Measurements from ENCODE around the gene MFAP3. TPM values are rescaled to one million over a fixed set of nuclear protein-coding genes. Genes with fewer than 3 reads are reported as not detected.
A peak's percentile ranks its signal among the peaks of the same experiment; 100 is the strongest.
"Not testable (repeated sequence)": the region's sequence is repeated elsewhere in the genome, so short reads cannot be mapped to it uniquely, and the experiment has no call there.

MFAP3 gene
- total RNA-seq = 10 to 100 TPM; 23.5 to 25.5 TPM

DNA sequence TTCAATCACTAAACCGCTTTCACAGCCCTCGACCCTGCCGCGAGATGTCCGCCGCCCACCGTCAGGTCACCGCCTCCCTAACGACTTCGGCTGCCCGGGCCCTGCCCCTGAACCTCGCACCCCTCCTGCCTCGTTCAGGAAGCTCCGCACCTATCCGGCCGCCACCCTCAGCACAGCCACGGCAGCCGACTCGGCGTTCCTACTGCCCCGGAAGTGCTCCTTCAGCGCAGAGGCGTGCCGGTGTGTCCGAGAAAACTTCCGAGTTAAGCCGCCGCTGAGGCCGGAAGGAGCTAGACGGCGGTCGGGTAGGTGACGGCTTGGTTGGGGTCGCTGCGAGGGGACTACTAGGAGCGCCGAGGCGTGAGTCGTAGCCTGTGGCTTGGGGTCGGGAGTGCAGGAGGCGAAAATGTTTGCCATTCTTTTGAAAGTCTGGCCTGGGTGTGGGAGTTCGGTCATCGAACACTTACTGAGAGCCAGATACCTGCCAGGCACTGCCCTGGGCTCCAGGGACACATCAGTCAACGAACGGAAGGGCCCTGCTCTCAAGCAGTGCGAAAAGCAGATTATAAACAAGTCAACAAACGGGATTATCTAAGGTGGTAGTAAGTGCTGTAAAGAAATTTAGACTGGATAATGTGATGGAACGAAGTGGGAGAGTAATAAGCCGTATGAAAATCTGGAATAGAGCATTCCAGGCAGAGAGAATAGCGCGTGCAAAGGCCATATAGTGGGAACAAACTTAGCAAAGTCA lies at the start of gene MFAP3, which contains the start of gene FAM114A2:
TSS of gene MFAP3 (plus strand) at position 261 of the 751 bp plus-strand sequence. CDS start 10,756 bp downstream, outside the sequence.
TSS of gene FAM114A2 (minus strand) at position 204 of the 751 bp plus-strand sequence. CDS start 3,957 bp downstream, outside the sequence.
- POLR2A ChIA-PET = interaction anchor here (0.7 to 3.6 kb wide), 24 partner anchors 11 to 791 kb away, joined by 3 to 36 read pairs (median 6); partner anchors contain the start of genes GALNT10 and SAP30L
- Mint-ChIP-seq H3K36me3 (ENCODE audit: low read depth) (peaks cover 15% of the 10 kb centered on the region), H3K4me3 (peak within 1 kb of the TSS; percentile 99), H3K27me3 (no peaks in the 10 kb centered on the region), H3K4me1 (peaks cover 49% of the 10 kb centered on the region), H3K27ac (peak within 1 kb of the TSS; percentile 96), H3K9me3 (no peaks in the 10 kb centered on the region)
- CTCF ChIA-PET = interaction anchor here (0.8 to 5.0 kb wide), 9 partner anchors 20 to 183 kb away, joined by 3 to 38 read pairs (median 7); partner anchors contain the start of gene GALNT10
- DNase-seq = peak; percentile 92

DNA sequence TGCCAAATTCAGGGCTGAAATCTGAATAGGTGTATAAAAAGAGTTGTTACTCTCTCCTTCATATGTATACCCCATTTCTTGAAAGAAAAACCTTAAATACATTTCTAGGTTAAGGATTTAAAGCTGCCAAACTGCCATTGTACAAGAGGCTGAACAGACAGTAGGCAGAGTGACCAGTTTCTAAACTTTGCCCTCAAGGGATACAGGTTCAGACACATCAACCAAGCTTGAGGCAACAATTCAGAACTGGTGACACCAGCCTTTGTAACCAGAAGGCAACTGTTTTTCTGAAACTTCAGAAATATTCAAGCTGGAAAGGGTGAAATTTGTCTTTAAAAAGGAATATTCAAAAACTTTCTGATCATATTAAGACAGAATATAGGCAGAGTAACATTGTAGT lies 47.6 kb upstream of the MFAP3 start:
- no peak overlapping the region for H3K27ac Mint-ChIP-seq
- H3K27me3 Mint-ChIP-seq = no peaks in the 10 kb centered on the region
- H3K4me3 Mint-ChIP-seq = no peak overlapping the region
- no peaks in the 10 kb centered on the region for H3K4me1 Mint-ChIP-seq
- ChIA-PET CTCF (no interaction called here), POLR2A (interaction anchor here (2.2 kb wide), 1 partner anchor 48 kb away, joined by 5 read pairs; the partner anchor contains the start of genes FAM114A2 and MFAP3)
- peaks cover 10% of the 10 kb centered on the region for H3K36me3 Mint-ChIP-seq (ENCODE audit: low read depth)
- no peaks in the 10 kb centered on the region for H3K9me3 Mint-ChIP-seq
- no peak for DNase-seq

- Mint-ChIP-seq H3K36me3 (ENCODE audit: low read depth) (peaks cover 20% of the 10 kb centered on the region), H3K27me3 (no peaks in the 10 kb centered on the region), H3K4me1 (no peaks in the 10 kb centered on the region), H3K9me3 (no peaks in the 10 kb centered on the region), H3K27ac (no peak overlapping the region), H3K4me3 (no peak overlapping the region)
- no peak for DNase-seq
- CTCF ChIA-PET = no interaction called here
- POLR2A ChIA-PET = no interaction called here
These were observed 40.8 kb upstream of the MFAP3 start for GRCh38 chr5:153998010-153998409.

DNA sequence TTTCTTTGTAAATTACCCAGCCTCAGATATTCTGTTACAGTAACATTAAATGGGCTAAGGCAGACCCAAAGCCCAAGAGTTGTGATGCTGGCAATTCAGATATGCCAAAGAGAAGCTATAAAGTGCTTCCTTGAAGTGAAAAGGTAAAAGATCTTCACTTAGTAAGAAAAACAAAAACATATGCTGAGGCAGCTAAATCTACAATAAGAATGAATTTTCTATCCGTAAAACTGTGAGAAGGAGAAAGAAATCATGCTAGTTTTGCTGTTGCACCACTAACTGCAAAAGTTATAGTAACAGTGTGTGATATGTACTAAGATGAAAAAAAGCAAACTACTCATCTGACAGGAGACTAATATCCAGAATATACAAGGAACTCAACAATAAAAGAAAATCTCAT lies 40.0 kb upstream of the MFAP3 start:
- DNase-seq = no peak
- ChIA-PET CTCF (no interaction called here), POLR2A (no interaction called here)
- Mint-ChIP-seq H3K27ac (no peak overlapping the region), H3K36me3 (ENCODE audit: low read depth) (peaks cover 20% of the 10 kb centered on the region), H3K27me3 (no peaks in the 10 kb centered on the region), H3K4me3 (no peak overlapping the region), H3K9me3 (no peaks in the 10 kb centered on the region), H3K4me1 (no peaks in the 10 kb centered on the region)

GRCh38 chr5:153999995-154000394 lies 38.8 kb upstream of the MFAP3 start:
- Mint-ChIP-seq H3K36me3 (ENCODE audit: low read depth) (peaks cover 20% of the 10 kb centered on the region), H3K27me3 (no peaks in the 10 kb centered on the region), H3K9me3 (no peaks in the 10 kb centered on the region), H3K27ac (no peak overlapping the region), H3K4me3 (no peak overlapping the region), H3K4me1 (no peaks in the 10 kb centered on the region)
- ChIA-PET POLR2A (no interaction called here), CTCF (no interaction called here)
- DNase-seq = no peak

DNA sequence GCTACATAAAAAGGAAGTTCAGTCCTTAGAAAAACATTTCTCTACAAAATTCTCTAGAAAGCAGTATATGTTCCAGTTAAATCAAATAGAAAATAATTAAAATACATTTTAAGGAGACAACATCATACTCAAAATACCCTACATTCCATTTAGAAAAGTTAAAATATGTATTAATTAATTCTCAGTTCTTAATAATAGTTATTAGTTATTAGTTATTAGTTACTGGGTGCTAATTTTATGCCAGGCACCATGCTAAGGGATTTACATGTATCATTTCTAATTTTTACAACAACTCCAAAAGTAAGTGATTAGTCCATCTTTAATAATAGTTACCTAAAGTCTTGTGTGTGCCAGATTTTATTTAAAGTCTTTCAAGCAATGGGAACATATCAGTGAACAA lies 38.1 kb upstream of the MFAP3 start:
- Mint-ChIP-seq H3K4me1 (no peaks in the 10 kb centered on the region), H3K27me3 (no peaks in the 10 kb centered on the region), H3K27ac (no peak overlapping the region), H3K36me3 (ENCODE audit: low read depth) (peaks cover 20% of the 10 kb centered on the region), H3K9me3 (no peaks in the 10 kb centered on the region), H3K4me3 (no peak overlapping the region)
- DNase-seq = no peak
- CTCF ChIA-PET = no interaction called here
- POLR2A ChIA-PET = no interaction called here

DNA sequence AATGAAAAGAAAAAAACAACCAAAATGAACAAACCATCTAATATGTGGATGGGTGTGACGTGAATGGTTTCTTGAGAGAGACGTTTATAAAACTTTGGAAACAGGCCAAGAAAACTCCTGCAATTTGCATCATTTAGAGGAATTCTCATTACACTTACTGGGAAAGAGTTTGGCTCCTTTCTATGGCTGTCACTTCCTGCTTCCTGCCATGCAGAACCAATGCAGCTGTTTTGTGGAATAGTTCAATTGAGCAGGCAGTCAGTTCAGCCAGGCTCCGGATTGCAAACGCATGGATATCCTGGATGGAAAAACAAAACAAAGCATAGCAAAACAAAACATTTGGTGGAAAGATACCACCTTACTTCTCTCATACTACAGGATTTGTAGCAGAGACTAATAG lies 36.7 kb upstream of the MFAP3 start:
- Mint-ChIP-seq H3K4me3 (no peak overlapping the region), H3K4me1 (no peaks in the 10 kb centered on the region), H3K27me3 (no peaks in the 10 kb centered on the region), H3K9me3 (no peaks in the 10 kb centered on the region), H3K27ac (no peak overlapping the region), H3K36me3 (ENCODE audit: low read depth) (peaks cover 15% of the 10 kb centered on the region)
- ChIA-PET CTCF (no interaction called here), POLR2A (no interaction called here)
- no peak for DNase-seq

DNA sequence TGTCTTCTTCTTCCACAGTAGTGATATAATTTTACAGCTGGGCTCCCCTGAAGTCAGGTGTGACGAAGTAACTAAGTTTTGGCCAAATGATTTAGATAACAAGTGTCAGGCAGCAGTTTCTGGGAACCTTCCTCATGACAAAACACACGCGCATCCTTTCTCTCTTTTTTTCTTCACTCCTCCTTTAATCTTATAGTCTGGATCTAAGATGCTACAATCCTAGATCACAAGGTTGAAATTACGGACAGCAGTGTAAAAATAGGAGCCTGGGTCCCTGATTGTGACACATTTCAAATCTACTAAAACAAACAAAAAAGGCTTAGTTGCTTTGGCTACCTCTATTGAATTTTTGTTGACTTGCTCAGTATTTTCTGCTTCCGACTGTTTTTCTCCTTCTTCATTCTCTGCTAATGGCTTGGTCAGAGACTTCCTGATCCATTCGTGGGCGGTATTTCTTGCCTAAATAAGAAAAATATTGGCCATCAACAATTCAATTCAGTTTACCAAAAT lies 36.2 kb upstream of the MFAP3 start:
- no peaks in the 10 kb centered on the region for H3K4me1 Mint-ChIP-seq
- CTCF ChIA-PET = no interaction called here
- H3K4me3 Mint-ChIP-seq = no peak overlapping the region
- peaks cover 11% of the 10 kb centered on the region for H3K36me3 Mint-ChIP-seq (ENCODE audit: low read depth)
- H3K27me3 Mint-ChIP-seq = no peaks in the 10 kb centered on the region
- DNase-seq = no peak
- H3K9me3 Mint-ChIP-seq = no peaks in the 10 kb centered on the region
- H3K27ac Mint-ChIP-seq = no peak overlapping the region
- POLR2A ChIA-PET = no interaction called here

GRCh38 chr5:154005648-154006047 lies 33.1 kb upstream of the MFAP3 start:
- H3K36me3 Mint-ChIP-seq (ENCODE audit: low read depth) = no peaks in the 10 kb centered on the region

DNA sequence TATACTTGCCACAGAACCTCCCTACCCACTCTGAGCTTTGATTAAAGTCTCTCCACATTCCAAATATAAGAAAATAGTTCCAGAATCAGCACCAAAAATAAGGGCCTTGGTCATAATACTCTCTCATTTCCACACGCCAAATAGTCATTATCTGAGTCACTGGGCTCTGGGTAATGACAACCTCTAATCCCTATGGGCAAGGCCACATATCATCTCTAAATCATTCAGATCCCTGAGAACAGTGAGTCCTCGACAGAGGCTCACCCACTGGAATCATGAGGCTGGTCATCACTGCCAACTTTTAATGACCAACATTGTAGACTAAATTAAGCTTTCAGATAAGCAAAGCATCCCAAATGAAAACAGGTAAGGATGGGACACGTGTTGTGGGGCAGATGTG lies 28.1 kb upstream of the MFAP3 start:
- no peak overlapping the region for H3K4me3 Mint-ChIP-seq
- no peak overlapping the region for H3K27ac Mint-ChIP-seq
- H3K27me3 Mint-ChIP-seq = no peaks in the 10 kb centered on the region
- no peaks in the 10 kb centered on the region for H3K9me3 Mint-ChIP-seq
- ChIA-PET POLR2A (no interaction called here), CTCF (no interaction called here)
- no peaks in the 10 kb centered on the region for H3K4me1 Mint-ChIP-seq
- no peak for DNase-seq
- peaks cover 12% of the 10 kb centered on the region for H3K36me3 Mint-ChIP-seq (ENCODE audit: low read depth)

More at GRCh38 chr5:154005648-154006047, 33.1 kb upstream of the MFAP3 start:
- ChIA-PET CTCF (no interaction called here), POLR2A (no interaction called here)
- Mint-ChIP-seq H3K4me1 (no peaks in the 10 kb centered on the region), H3K4me3 (no peak overlapping the region), H3K27me3 (no peaks in the 10 kb centered on the region), H3K27ac (no peak overlapping the region), H3K9me3 (no peaks in the 10 kb centered on the region)
- no peak for DNase-seq

DNA sequence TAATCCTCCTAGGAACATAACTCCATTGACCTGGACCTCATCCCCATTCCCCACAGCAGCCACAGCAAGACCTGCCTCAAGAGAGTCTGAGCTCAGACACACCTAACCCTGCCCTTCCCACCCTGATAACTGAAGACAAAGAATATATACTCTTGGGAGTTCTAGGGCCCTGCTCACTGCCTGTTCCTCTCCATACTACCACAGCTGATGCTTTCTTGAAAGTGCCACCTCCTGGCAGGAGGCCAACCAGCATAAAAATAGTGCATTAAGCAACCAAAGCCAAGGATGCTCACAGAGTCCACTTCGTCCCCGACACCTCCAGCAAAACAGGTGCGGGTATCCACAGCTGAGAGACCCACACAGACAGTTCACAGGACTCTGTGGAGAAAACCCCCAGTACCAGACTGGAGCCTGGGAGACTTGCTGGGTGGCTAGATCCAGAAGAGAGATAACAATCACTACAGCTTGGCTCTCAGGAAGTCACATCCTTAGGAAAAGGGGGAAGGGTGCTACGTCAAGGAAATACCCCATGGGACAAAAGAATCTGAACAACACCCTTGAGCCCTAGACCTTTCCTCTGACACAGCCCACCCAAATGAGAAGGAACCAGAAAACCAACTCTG lies 23.6 kb upstream of the MFAP3 start:
- ChIA-PET POLR2A (no interaction called here), CTCF (no interaction called here)
- H3K27me3 Mint-ChIP-seq = no peaks in the 10 kb centered on the region
- DNase-seq = no peak
- H3K9me3 Mint-ChIP-seq = no peaks in the 10 kb centered on the region
- no peaks in the 10 kb centered on the region for H3K4me1 Mint-ChIP-seq
- H3K36me3 Mint-ChIP-seq (ENCODE audit: low read depth) = peaks cover 47% of the 10 kb centered on the region
- no peak overlapping the region for H3K27ac Mint-ChIP-seq
- H3K4me3 Mint-ChIP-seq = no peak overlapping the region

DNA sequence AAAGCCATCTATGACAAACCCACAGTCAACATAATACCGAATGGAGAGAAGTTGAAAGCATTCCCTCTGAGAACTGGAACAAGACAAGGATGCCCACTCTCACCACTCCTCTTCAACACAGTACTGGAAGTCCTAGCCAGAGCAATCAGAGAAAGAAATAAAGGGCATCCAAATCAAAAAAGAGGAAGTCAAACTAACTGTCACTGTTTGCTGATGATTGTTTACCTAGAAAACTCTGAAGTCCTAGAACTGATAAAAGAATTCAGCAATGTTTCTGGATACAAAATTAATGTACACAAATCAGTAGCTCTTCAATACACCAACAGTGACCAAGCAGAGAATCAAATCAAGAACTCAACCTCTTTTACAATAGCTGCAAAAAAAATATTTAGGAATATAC lies 19.8 kb upstream of the MFAP3 start:
- POLR2A ChIA-PET = not testable (repeated sequence)

DNA sequence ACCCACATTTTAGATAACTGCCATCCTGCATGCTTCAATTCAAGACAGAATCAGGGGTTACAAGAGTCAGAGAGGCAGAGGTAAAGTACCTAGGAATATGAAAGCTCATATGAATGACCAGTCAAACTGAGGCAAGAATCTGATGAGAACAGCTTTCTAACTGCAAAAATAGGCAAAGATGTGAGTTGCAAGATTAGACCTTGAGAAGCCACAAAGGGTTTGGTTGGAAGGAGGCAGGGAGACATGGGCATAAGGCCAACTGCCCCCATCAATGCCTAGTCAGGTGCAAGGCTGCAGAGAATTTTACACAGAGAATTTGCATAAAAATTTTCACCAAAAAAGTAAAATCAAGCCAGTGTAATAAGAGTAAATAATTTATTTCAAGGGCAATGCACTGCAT lies 12.8 kb upstream of the MFAP3 start:
- no peak overlapping the region for H3K4me3 Mint-ChIP-seq
- DNase-seq = no peak
- ChIA-PET CTCF (interaction anchor here (0.7 kb wide), 2 partner anchors 50 to 1619 kb away, joined by 3 read pairs; no protein-coding TSS in a partner anchor), POLR2A (interaction anchor here (0.6 to 1.3 kb wide), 2 partner anchors 13 to 50 kb away, joined by 3 to 6 read pairs; partner anchors contain the start of genes FAM114A2 and MFAP3)
- peaks cover 38% of the 10 kb centered on the region for H3K36me3 Mint-ChIP-seq (ENCODE audit: low read depth)
- H3K9me3 Mint-ChIP-seq = no peaks in the 10 kb centered on the region
- H3K4me1 Mint-ChIP-seq = no peaks in the 10 kb centered on the region
- H3K27me3 Mint-ChIP-seq = no peaks in the 10 kb centered on the region
- no peak overlapping the region for H3K27ac Mint-ChIP-seq

More for the DNA sequence above, 19.8 kb upstream of the MFAP3 start:
- CTCF ChIA-PET, H3K27me3 Mint-ChIP-seq, H3K9me3 Mint-ChIP-seq, H3K4me3 Mint-ChIP-seq, H3K4me1 Mint-ChIP-seq, DNase-seq, H3K27ac Mint-ChIP-seq: not testable (repeated sequence)
- peaks cover 76% of the 10 kb centered on the region for H3K36me3 Mint-ChIP-seq (ENCODE audit: low read depth)
